Mammary epithelial cell (primary cell): Measurements from ENCODE around the gene COL20A1.

Source experiments
- EZH2 ChIP-seq: IDR thresholded peaks from 2 replicates; pipeline ENCODE4 v1.6.1; 2012; ENCODE audit warnings: low read length, inconsistent platforms, borderline replicate concordance
- TF ChIP-seq, protein P1 (sequence below), 2 donors: IDR thresholded peaks in 1 of 2; conservative IDR thresholded peaks in 1 of 2; 2 replicates each; pipeline ENCODE4 v1.5.1; 2011 to 2012; ENCODE audit warnings: inconsistent platforms in 2 of 2, low read length in 2 of 2, mild to moderate bottlenecking in 2 of 2, control low read depth in 1 of 2, low read depth in 1 of 2; ENCODE audit not compliant: insufficient read depth in 1 of 2; ENCODE audit errors: extremely low read depth in 1 of 2

DNA sequence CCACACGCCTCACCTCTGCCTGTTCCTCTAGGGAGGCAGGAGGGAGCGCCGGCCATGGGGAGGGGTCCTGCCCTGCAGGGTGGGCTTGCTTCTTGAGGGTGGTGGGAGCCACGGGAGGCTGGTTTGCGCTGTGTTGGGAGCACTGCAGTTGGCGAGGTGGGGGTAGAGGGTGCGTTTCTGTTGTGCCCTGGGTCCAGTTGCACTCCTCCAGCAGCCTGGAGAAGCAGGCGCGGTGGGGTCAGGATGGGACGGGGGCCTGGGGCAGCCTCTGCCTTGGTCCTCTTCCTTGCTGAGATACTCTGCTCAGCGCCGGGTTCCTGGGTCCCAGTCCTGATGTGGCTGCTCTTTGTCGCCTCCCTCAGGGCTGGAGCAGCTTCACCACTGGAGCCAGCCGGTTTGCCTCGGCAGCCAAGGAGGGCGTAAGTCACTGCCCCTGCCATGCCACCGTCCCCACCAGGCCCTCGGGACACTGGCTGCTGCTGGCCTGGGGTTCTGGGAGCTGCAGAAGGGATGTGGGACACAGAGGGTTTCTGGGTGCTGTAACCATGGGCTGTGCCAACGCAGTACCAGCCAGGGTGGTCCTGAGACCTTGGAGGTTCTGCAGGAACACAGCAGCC, 11.9 kb upstream of the COL20A1 start:
- TF ChIP-seq, protein P1, sequence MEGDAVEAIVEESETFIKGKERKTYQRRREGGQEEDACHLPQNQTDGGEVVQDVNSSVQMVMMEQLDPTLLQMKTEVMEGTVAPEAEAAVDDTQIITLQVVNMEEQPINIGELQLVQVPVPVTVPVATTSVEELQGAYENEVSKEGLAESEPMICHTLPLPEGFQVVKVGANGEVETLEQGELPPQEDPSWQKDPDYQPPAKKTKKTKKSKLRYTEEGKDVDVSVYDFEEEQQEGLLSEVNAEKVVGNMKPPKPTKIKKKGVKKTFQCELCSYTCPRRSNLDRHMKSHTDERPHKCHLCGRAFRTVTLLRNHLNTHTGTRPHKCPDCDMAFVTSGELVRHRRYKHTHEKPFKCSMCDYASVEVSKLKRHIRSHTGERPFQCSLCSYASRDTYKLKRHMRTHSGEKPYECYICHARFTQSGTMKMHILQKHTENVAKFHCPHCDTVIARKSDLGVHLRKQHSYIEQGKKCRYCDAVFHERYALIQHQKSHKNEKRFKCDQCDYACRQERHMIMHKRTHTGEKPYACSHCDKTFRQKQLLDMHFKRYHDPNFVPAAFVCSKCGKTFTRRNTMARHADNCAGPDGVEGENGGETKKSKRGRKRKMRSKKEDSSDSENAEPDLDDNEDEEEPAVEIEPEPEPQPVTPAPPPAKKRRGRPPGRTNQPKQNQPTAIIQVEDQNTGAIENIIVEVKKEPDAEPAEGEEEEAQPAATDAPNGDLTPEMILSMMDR (conservative IDR thresholded peaks at IDR 0.05 in 1 of 2, IDR thresholded peaks at IDR 0.05 in 1 of 2; ENCODE audit: extremely low read depth in 1 of 2, insufficient read depth in 1 of 2, low read depth in 1 of 2, low read length in 2 of 2), result peak; percentile 9 to 34
- no peak for TF ChIP-seq EZH2
